ENCODE measurements around the gene GTSE1. TPM values are rescaled to one million over a fixed set of nuclear protein-coding genes. Genes with fewer than 3 reads are reported as not detected.

Gene GTSE1
- total and polyA plus RNA-seq, 9 donors: 0.18 to 0.84 (median 0.38) TPM; not detected in 1

- intact Hi-C loops (cut with DNase I): loop anchor here (2.0 to 10.0 kb wide), 2 partner anchors 193 to 321 kb away; no protein-coding TSS in a partner anchor
- WGBS, 3 donors: 89 to 95% (median 94%) methylated on average over 12 of the region's 12 CpGs
These were observed 19.3 kb downstream of the GTSE1 start for GRCh38 chr22:46315976-46316375.

GRCh38 chr22:46317646-46318045, 21.0 kb downstream of the GTSE1 start:
- 82 to 93% (median 90%) methylated on average over 20 of the region's 20 CpGs for WGBS, 3 donors
- TF ChIP-seq EP300 (IDR thresholded peaks at IDR 0.05) (no peak), CTCF (IDR thresholded peaks at IDR 0.05) (no peak), POLR2A (IDR thresholded peaks at IDR 0.05) (no peak)
- no peaks in the 10 kb centered on the region for H3K27me3 ChIP-seq
- no peaks in the 10 kb centered on the region for H3K4me1 ChIP-seq (ENCODE audit: insufficient read depth)
- H3K9me3 ChIP-seq: no peaks in the 10 kb centered on the region
- no peak overlapping the region for H3K27ac ChIP-seq
- H3K36me3 ChIP-seq: no peaks in the 10 kb centered on the region
- no peak for DNase-seq
- H3K4me3 ChIP-seq: no peak overlapping the region
- intact Hi-C loops (cut with DNase I): loop anchor here in 2 of 4 donors (10.0 kb wide), 1 partner anchor 323 kb away; no protein-coding TSS in a partner anchor

More at GRCh38 chr22:46315976-46316375, 19.3 kb downstream of the GTSE1 start:
- no peak for DNase-seq
- Histone ChIP-seq H3K4me1 (ENCODE audit: insufficient read depth) (no peaks in the 10 kb centered on the region), H3K36me3 (no peaks in the 10 kb centered on the region), H3K9me3 (no peaks in the 10 kb centered on the region), H3K27ac (no peak overlapping the region), H3K4me3 (no peak overlapping the region), H3K27me3 (no peaks in the 10 kb centered on the region)
- TF ChIP-seq POLR2A (IDR thresholded peaks at IDR 0.05): no peak
- no peak for TF ChIP-seq CTCF (IDR thresholded peaks at IDR 0.05)
- no peak for TF ChIP-seq EP300 (IDR thresholded peaks at IDR 0.05)

- intact Hi-C loops (cut with DNase I): loop anchor here in 2 of 4 donors (10.0 kb wide), 1 partner anchor 324 kb away; no protein-coding TSS in a partner anchor
- no peak overlapping the region for H3K27ac ChIP-seq
- H3K4me1 ChIP-seq (ENCODE audit: insufficient read depth): no peaks in the 10 kb centered on the region
- H3K9me3 ChIP-seq: no peaks in the 10 kb centered on the region
- no peak overlapping the region for H3K4me3 ChIP-seq
- 84 to 95% (median 95%) methylated on average over 15 of the region's 15 CpGs for WGBS, 3 donors
- DNase-seq: no peak
- no peaks in the 10 kb centered on the region for H3K27me3 ChIP-seq
- TF ChIP-seq CTCF (IDR thresholded peaks at IDR 0.05) (no peak), POLR2A (IDR thresholded peaks at IDR 0.05) (no peak)
- H3K36me3 ChIP-seq: no peaks in the 10 kb centered on the region
These were observed 21.9 kb downstream of the GTSE1 start for GRCh38 chr22:46318576-46318975.

- intact Hi-C loops (cut with DNase I): loop anchor here in 2 of 4 donors (10.0 kb wide), 1 partner anchor 325 kb away; no protein-coding TSS in a partner anchor
- no peak for DNase-seq
- H3K36me3 ChIP-seq: no peaks in the 10 kb centered on the region
- H3K4me1 ChIP-seq (ENCODE audit: insufficient read depth): no peaks in the 10 kb centered on the region
- no peaks in the 10 kb centered on the region for H3K27me3 ChIP-seq
- no peak overlapping the region for H3K27ac ChIP-seq
- no peaks in the 10 kb centered on the region for H3K9me3 ChIP-seq
- no peak overlapping the region for H3K4me3 ChIP-seq
- WGBS, 3 donors: 94 to 97% (median 97%) methylated on average over 10 of the region's 10 CpGs
- TF ChIP-seq POLR2A (IDR thresholded peaks at IDR 0.05): no peak
- TF ChIP-seq EP300 (IDR thresholded peaks at IDR 0.05): no peak
- no peak for TF ChIP-seq CTCF (IDR thresholded peaks at IDR 0.05)
These were observed 22.6 kb downstream of the GTSE1 start for GRCh38 chr22:46319319-46319718.
